Epithelial cell of prostate (primary cell): Measurements from ENCODE around the gene SPTB.
A peak's percentile ranks its signal among the peaks of the same experiment; 100 is the strongest.

Experiments
- DNase-seq: peaks from one replicate; pipeline ENCODE4 v3.0.0-alpha.2; 2011; ENCODE audit warnings: low read depth, low spot score
- H3K27ac ChIP-seq: fragments of 450-650 bp; 2 replicates; pipeline ENCODE4 v1.5.1; 2017; ENCODE audit warnings: mild to moderate bottlenecking

SPTB gene

DNA sequence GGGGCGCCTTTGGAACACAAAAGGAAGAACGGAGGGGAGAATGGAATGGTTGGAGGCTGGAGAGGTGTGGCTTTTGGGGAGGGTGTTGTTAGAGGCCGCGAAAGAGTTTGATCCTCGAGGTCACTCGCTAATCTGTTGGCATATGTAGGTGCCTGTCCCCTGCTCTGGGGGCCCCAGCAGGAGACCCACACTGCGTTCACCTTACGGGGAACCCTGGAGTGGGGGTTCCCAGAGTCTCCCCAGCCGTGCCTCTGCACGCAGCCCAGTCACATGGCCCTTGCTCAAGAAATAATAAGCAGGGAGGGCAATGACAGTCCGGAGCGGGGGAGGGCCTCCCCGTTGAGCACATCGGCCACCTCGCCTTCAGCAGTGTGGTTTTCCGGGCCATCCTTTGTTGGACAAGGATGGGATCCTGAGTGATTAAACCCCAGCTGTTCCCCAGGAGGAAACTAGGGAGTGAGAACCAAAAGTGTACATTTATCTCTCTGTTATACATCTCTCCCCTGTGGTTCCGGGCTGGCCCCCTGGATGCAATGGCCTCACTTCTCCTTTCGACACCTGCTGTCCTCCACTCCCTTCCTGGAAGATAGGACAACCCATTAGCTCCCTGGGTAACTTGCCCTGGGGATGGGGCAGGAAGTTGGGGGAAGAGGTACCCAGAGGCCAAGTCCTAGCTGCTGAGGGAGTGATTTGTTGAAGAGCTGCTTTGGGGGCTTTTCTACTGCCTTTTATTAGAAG is 174.2 kb downstream of the SPTB start:
- DNase-seq: no peak
- peak overlapping the region; percentile 93 for H3K27ac ChIP-seq

DNA sequence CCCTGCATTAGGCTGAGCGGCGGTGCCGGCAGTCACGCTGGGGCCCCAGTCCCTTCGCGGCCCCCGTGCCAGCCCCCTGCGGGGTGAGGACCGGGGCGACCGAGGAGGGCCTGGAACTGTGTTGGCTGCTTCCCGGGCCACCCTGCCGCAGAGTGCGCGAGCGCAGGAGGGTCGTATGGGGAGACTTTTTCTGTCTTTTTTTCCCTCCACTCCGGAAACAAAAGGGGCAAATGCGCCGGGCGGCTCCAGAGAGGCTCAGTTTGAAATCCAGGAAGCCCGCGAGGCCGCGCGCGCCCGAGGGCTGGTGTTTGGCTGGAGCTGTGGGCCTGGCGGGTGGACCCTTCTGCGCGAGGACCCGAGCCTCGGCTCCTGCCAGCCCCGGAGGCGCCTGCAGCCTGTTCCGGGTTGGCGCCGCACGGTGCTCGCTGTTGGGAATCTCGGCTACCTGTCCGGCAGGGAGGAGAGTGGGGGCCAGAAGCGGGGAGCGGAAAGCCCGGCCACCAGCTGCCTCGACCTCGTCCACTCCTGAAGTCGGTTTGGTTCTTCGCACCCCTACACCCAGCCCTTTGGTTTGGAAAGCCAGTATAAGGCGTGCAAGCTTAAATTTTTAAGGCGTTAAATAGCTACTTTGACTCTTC is 174.8 kb downstream of the SPTB start:
- no peak for DNase-seq
- peak overlapping the region; percentile 93 for H3K27ac ChIP-seq

DNA sequence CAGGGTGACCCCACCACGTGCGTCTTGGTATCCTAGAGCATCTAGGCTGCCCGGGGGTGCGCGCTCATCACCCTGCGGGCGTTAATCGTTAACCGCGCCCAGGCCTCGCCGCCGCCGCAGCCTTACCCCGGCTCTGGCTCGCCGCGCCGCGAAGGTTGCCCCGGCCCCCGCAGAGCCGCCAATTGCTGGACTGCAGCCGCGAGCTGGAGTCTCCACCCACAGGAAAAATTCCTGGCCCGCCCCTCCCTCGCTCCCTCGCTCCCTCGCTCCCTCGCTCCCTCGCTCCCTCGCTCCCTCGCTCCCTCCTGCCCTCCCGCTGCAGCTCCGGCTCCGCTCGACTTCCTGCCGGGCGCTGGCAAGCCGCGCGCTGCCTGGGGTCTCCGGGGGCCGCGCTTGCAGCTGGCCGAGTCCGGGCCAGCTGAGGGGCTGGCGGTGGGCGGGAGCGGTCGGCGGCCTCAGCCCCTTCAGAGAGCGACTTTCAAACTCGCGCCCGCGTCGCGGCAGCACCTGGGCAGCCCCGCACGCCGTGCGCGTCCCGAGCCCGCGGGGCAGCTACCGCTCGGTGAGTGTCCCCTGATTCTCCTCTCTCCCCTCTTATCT is 175.5 kb downstream of the SPTB start, which contains the start of gene PLEKHG3:
Gene PLEKHG3, plus strand, starts transcription at position 282 of the 600 bp plus-strand sequence. CDS start 23,208 bp downstream, outside the sequence.
- H3K27ac ChIP-seq: peak within 1 kb of the TSS; percentile 93
- no peak for DNase-seq

DNA sequence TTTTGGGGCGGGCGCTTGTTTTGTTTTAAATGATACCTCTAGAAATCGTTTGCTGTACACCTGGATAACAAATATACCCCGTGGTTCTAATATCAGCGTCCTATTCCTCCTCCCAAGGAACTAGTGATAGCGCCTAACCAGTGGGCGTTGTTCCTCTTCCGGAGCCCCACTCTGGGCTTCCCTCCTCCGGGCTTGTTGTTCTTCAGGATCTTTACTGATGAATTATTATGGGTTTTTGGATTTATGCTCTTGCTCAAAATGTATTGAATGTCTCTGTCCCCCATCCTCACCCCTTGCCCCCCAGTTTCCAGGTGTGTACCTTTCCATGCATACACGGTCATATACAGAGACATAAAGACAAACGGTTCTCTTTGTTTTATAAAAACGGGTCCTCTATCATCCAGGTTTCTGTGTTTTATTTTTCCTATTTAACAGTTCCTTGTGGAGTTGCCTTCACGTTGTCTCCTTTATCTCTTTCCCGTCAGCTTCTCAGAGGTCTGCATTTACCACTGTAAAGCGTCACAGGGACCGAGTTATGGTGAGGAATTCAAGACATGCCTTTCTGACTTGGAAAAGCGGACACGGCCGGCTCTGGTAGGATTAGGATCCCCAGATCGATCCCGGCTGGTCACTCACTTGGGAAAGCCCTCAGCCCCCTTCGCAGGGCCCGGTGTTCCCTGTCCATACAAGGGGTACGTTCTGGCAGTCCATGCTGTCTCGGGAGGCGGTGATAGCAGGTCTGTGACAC is 176.1 kb downstream of the SPTB start:
- peak overlapping the region; percentile 93 for H3K27ac ChIP-seq
- DNase-seq: no peak

DNA sequence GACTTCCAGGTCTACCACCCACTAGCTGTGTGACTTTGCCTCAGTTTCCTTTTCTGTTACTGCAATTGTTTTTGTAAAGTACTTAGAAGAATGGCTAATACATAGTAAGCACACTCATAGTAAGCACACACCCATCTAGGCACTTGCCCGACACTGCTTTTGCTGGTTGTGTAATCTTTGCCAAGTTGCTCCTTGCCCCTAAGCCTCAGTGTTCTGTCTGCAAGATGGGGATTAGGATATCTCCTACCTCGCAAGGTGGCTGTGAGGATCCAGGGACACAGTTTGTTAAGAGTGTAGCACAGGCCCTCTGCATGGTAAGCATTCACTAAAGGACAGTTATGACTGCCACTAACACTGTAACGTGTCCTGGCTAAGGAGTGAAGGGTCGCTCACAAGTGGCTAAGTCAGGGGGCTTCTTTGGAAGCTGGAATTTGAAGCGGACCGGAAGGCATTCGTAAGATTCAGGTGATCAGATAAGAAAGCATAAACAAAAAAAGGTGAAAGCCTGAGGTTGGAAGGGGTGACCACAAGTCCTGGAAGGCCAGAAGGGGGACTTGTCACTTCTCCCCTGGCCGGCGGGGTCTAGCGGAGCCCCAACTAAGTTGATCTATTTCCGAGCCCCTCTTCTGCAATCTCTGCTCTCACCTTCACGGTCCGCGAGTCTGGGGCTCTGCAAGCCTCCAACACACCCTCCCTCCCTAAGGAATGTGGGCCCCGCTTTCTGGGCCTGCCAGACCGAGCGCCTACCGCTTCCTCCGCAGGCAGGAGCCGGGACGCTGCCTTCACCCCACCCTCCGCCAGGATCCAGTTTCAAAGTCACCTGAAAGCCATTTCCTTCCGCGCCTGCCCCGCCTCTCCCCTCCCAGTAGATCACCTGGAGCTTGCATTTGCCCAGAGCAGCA is 177.0 kb downstream of the SPTB start:
- DNase-seq: no peak
- H3K27ac ChIP-seq: peak overlapping the region; percentile 93

DNA sequence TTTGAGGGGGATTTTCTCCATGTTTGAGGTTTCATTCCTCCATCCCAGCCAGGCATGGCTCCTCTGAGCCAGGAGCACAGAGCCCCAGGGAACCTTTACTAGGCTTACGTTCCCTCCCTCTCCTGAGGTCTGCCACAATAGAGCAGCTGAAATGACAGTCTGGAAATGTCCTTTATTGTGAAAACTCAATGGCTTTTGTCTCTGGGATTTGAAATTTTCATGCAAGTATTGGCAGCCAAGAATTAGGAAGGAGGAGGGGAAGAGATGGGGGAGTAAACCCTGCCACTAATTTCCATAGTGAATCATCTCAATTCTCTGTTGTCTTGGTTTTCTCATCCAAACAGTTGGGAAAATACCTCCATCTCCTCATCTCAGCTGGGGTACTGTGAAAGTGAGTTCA is 178.0 kb downstream of the SPTB start:
- DNase-seq: no peak
- H3K27ac ChIP-seq: no peak overlapping the region

DNA sequence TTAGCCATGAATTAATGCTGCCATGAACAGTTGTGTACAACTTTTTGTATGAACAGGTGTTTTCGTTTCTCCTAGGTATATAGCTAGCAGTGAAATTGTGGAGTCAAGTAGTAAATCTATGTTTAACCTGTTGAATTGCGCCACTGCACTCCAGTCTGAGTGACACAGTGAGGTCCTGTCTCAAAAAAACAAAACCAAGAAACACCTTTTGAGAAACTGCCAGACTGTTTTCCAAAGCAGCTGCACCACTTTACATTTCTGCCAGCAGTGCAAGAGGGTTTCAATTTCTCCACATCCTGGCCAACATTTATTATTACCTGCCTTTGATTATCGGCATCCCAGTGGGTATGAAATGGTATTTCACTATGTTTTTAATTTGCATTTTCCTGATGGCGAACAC is 178.8 kb downstream of the SPTB start:
- H3K27ac ChIP-seq: no peak overlapping the region
- no peak for DNase-seq

DNA sequence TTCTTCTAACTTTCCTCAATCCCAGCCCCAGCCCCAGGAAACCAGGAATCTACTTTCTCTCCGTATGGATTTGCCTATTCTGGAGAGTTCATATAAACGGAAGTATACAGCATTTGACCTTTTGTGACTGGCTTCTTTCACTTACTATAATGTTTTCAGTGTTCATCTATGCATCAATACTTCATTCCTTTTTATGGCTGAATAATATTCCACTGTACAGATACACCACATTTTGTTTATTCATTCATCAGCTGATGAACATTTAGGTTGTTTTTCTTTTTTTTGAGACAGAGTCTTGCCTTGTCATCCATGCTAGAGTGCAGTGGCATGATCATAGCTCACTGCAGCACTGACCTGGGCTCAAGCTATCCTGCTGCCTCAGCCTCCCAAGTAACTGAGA is 179.4 kb downstream of the SPTB start:
- H3K27ac ChIP-seq: no peak overlapping the region
- DNase-seq: no peak

DNA sequence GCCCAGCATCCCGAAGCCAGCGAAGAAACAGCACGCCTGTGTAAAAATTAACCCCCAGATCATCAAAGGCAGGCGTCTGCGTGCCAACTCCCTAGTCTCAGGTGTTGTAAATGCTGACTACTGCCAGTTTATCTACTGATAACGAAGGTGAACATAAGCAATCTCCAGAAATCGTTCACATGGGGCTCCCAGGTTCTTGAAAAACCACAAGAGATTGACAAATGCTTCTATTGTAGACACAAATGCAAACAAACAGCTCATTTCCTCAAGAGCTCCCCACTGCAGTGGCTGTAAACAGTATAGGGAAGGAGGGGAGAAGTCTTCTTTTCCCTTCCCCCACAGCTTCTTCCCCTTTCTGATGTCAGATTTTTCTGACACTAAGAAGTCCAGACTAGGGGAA is 180.8 kb downstream of the SPTB start:
- DNase-seq: no peak

DNA sequence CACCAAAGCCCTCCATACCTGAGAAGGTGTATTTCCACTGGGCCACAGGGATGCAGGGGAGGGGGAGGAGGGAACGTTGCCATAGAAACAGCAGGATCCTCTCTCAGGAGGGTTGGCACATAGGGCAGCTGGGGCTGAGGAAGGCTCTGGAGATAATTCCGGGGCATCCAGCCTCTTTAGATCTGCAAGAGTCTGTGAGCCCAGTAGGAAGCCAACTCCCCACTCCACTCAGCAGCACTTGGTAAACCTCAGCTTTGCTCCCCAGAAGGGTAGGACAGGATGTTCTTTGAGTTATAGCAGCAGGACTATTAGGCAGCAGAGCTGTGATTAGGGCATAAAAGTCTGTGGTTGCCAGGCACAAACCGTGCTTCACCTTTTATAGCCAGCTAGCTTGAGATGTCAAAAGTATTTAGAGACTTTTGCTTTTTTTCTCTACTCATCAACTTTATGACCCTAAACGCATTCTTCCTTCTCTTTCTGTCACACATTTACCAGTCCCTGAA is 183.3 kb downstream of the SPTB start:
- no peak overlapping the region for H3K27ac ChIP-seq

More for the DNA sequence above, 180.8 kb downstream of the SPTB start:
- H3K27ac ChIP-seq: no peak overlapping the region

More for the DNA sequence above, 183.3 kb downstream of the SPTB start:
- DNase-seq: no peak
